Caco-2 (cell line): ENCODE data around the gene RRH. TPM values are rescaled to one million over a fixed set of nuclear protein-coding genes. Genes with fewer than 3 reads are reported as not detected.
"Not testable (repeated sequence)": the region's sequence is repeated elsewhere in the genome, so short reads cannot be mapped to it uniquely, and the experiment has no call there.

Source experiments
- BruUV-seq: library from RNA; stranded (reverse); fragments of 400-500 nt; replicated peaks from 2 replicates; lab custom pipeline; 2021; lab: Mats Ljungman, UMichigan
- CTCF ChIA-PET: fragments of 300-600 bp; sonication (Branson Sonifier 250); formaldehyde crosslinking; loops from one replicate; lab custom pipeline; 2022; ENCODE audit warnings: antibody characterized with exemption; lab: Charles Lee
- POLR2A ChIA-PET: fragments of 300-600 bp; sonication (Branson Sonifier 250); formaldehyde crosslinking; loops from one replicate; lab custom pipeline; 2022; ENCODE audit warnings: antibody characterized with exemption; lab: Charles Lee
- DNase-seq, 2 experiments: peaks; one replicate each; pipeline versions ENCODE4 v3.0.0 to v3.0.0-alpha.2; 2020 to 2022
- H3K27me3 ChIP-seq: replicated peaks from 2 replicates; pipeline ENCODE4 v1.6.0; 2011; ENCODE audit warnings: low read length; ENCODE audit not compliant: control insufficient read depth, insufficient read depth
- H3K36me3 ChIP-seq: 2 replicates; pipeline ENCODE4 v1.5.1; 2011; ENCODE audit warnings: low read length; ENCODE audit not compliant: control insufficient read depth, insufficient read depth
- H3K4me1 ChIP-seq: fragments of 250-450 bp; sonication (Bioruptor Pico); 2 replicates; pipeline ENCODE4 v1.5.1; 2020; ENCODE audit warnings: mild to moderate bottlenecking
- H3K4me3 ChIP-seq: 2 replicates; pipeline ENCODE4 v1.5.1; 2011; ENCODE audit warnings: low read depth, mild to moderate bottlenecking, control low read depth, low read length
- H3K9me3 ChIP-seq: fragments of 250-450 bp; sonication (Bioruptor Pico); 2 replicates; pipeline ENCODE4 v1.5.1; 2020; ENCODE audit warnings: mild to moderate bottlenecking, moderate library complexity
- H3K27ac Mint-ChIP-seq: one replicate; pipeline ENCODE4 v1.8.0; 2022; ENCODE audit warnings: mixed read lengths; ENCODE audit not compliant: unreplicated experiment
- H3K27me3 Mint-ChIP-seq: one replicate; pipeline ENCODE4 v1.8.0; 2022; ENCODE audit warnings: mixed read lengths; ENCODE audit not compliant: insufficient read depth, unreplicated experiment
- H3K36me3 Mint-ChIP-seq: one replicate; pipeline ENCODE4 v1.8.0; 2022; ENCODE audit warnings: mild to moderate bottlenecking, mixed read lengths; ENCODE audit not compliant: insufficient read depth, unreplicated experiment
- H3K4me1 Mint-ChIP-seq: one replicate; pipeline ENCODE4 v1.8.0; 2022; ENCODE audit warnings: low read depth, mixed read lengths; ENCODE audit not compliant: unreplicated experiment
- H3K4me3 Mint-ChIP-seq: one replicate; pipeline ENCODE4 v1.8.0; 2022; ENCODE audit warnings: mild to moderate bottlenecking, moderate library complexity, mixed read lengths; ENCODE audit not compliant: unreplicated experiment
- H3K9me3 Mint-ChIP-seq: one replicate; pipeline ENCODE4 v1.8.0; 2022; ENCODE audit warnings: mixed read lengths; ENCODE audit not compliant: unreplicated experiment
- CTCF ChIP-seq, 2 experiments: fragments of 200-600 bp in 1 of 2; IDR thresholded peaks; 1 replicate in 1 of 2; 2 replicates in 1 of 2; pipeline versions ENCODE4 v1.5.1 to v1.8.0; 2011 to 2022; ENCODE audit warnings: antibody characterized with exemption in 1 of 2, control low read depth in 1 of 2, inconsistent platforms in 1 of 2, low read depth in 1 of 2, low read length in 1 of 2, mild to moderate bottlenecking in 1 of 2, moderate library complexity in 1 of 2; ENCODE audit not compliant: insufficient read depth in 1 of 2, severe bottlenecking in 1 of 2, unreplicated experiment in 1 of 2
- intact Hi-C: fragments of 100-400 bp; cut with micrococcal nuclease; formaldehyde crosslinking; loops from one replicate; pipeline ENCODE4 v1.10.0; 2022; ENCODE audit not compliant: unreplicated experiment
- total RNA-seq: library from RNA; stranded (reverse); gene quantifications from 2 replicates; pipeline ENCODE4 v1.2.3, GENCODE V29; 2022

The RRH gene
- total RNA-seq, 1 experiment from 2014 or later = 0.34 TPM

- no peak for DNase-seq
- Mint-ChIP-seq H3K27me3 (peaks cover 4% of the 10 kb centered on the region), H3K4me3 (no peak overlapping the region), H3K9me3 (no peaks in the 10 kb centered on the region), H3K4me1 (no peaks in the 10 kb centered on the region), H3K36me3 (no peaks in the 10 kb centered on the region), H3K27ac (no peak overlapping the region)
- ChIA-PET CTCF (no interaction called here), POLR2A (no interaction called here)
- no peaks in the 10 kb centered on the region for H3K27me3 ChIP-seq
- H3K9me3 ChIP-seq = no peaks in the 10 kb centered on the region
- H3K36me3 ChIP-seq = no peaks in the 10 kb centered on the region
- no peak for TF ChIP-seq CTCF (IDR thresholded peaks at IDR 0.05; ENCODE audit: insufficient read depth in 1 of 2, low read depth in 1 of 2, low read length in 1 of 2, severe bottlenecking in 1 of 2, unreplicated experiment in 1 of 2)
- no TSS peak for BruUV-seq
- intact Hi-C loops = no loop called here
- no peaks in the 10 kb centered on the region for H3K4me1 ChIP-seq
- no peak overlapping the region for H3K4me3 ChIP-seq
These were observed 47.3 kb downstream of the RRH start for GRCh38 chr4:109875106-109875505.

- DNase-seq, intact Hi-C loops, H3K36me3 Mint-ChIP-seq, H3K4me1 Mint-ChIP-seq, H3K36me3 ChIP-seq, H3K9me3 Mint-ChIP-seq, BruUV-seq, H3K27me3 Mint-ChIP-seq, CTCF ChIA-PET, H3K4me3 ChIP-seq, H3K4me3 Mint-ChIP-seq, POLR2A ChIA-PET, H3K27ac Mint-ChIP-seq, H3K4me1 ChIP-seq, H3K27me3 ChIP-seq, H3K9me3 ChIP-seq: not testable (repeated sequence)
These were observed 47.8 kb downstream of the RRH start for GRCh38 chr4:109875553-109875952.

GRCh38 chr4:109876634-109877265, 49.0 kb downstream of the RRH start:
- intact Hi-C loops = no loop called here
- no peak for TF ChIP-seq CTCF (IDR thresholded peaks at IDR 0.05; ENCODE audit: insufficient read depth in 1 of 2, low read depth in 1 of 2, low read length in 1 of 2, severe bottlenecking in 1 of 2, unreplicated experiment in 1 of 2)
- CTCF ChIA-PET = no interaction called here
- Mint-ChIP-seq H3K36me3 (no peaks in the 10 kb centered on the region), H3K4me1 (no peaks in the 10 kb centered on the region), H3K9me3 (no peaks in the 10 kb centered on the region), H3K27me3 (peaks cover 4% of the 10 kb centered on the region), H3K4me3 (no peak overlapping the region), H3K27ac (no peak overlapping the region)
- H3K27me3 ChIP-seq = no peaks in the 10 kb centered on the region; the same call in 1 of the 2 replicates
- no TSS peak for BruUV-seq
- POLR2A ChIA-PET = no interaction called here
- no peaks in the 10 kb centered on the region for H3K36me3 ChIP-seq
- no peaks in the 10 kb centered on the region for H3K4me1 ChIP-seq
- H3K4me3 ChIP-seq = no peak overlapping the region
- H3K9me3 ChIP-seq = no peaks in the 10 kb centered on the region
- DNase-seq = no peak
